ENCODE results near the gene NBEA.

Gene NBEA

DNA sequence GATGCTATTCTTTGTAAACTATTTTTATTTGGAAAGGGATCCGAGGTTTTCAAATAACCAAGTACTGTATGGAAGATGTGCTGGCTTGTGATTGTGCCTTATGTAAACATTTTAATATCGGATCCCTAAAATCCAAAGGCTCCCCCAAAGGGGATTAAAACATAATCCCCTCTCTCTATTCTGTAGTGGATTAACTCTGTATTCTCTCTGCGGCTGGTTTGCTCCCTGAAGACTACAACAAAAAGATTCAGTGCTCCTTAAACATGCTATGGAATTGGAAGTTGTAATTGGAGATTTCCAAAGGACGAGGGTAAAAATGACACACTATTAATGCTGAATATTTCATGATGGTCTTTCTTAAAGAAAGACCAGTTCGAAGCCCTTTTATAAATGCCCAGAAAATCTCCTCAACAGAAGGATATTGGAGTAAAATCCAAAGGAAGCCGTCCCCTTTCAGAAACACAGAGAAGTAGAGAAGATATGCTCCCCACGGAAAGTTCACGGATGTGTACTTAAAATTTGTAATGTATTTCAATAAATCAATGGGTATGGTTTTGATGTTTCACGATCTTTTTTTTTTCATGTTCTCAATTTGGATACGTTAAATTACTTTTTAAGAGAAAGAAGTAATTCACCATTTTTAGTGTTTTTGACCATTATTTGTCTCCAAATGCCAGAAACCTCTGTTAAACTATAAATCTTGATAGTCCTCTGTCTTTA lies 527.9 kb downstream of the NBEA start:
- no peak for TF ChIP-seq CTCF (IDR thresholded peaks at IDR 0.05; ENCODE audit: control insufficient read depth, extremely low read depth, insufficient read depth)
- DNase-seq (ENCODE audit: low read depth) = no peak
- H3K4me3 ChIP-seq (ENCODE audit: low read depth, low read length) = no peak overlapping the region

- no peak for DNase-seq (ENCODE audit: low read depth)
- H3K4me3 ChIP-seq (ENCODE audit: low read depth, low read length) = no peak overlapping the region
- TF ChIP-seq CTCF (IDR thresholded peaks at IDR 0.05; ENCODE audit: control insufficient read depth, extremely low read depth, insufficient read depth) = no peak
These were observed 528.9 kb downstream of the NBEA start for GRCh38 chr13:35470671-35471661.

DNA sequence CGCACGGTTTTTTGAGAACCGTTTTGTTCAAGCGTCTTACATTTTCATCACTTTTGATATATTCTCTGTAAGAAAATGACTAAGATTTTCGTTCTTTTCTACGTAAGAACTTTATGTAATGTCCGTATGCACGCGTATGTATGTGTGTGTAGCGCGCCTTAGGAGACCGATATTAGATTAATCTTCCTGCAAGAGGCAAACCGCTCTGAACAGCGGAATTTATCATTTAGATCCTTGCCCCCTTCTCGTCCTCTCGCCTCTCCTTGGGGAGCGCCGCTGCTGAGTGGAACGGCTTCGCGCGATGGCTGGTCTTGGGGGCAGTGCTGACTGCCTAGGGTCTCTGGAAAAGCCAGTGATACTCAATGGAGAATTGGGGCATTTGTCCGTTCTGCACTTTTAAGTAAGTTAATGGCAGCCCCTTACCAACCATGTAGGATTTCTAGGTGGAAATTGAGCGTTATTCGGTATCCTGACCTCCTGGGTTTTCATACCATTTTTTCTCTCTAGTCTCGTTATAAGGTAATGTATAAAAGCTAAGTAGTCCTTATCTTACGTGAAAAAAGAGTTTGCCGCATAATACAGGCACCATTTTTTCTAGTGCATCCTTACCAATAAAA lies 529.7 kb downstream of the NBEA start:
- H3K4me3 ChIP-seq (ENCODE audit: low read depth, low read length) = no peak overlapping the region
- TF ChIP-seq CTCF (IDR thresholded peaks at IDR 0.05; ENCODE audit: control insufficient read depth, extremely low read depth, insufficient read depth) = no peak
- no peak for DNase-seq (ENCODE audit: low read depth)

DNA sequence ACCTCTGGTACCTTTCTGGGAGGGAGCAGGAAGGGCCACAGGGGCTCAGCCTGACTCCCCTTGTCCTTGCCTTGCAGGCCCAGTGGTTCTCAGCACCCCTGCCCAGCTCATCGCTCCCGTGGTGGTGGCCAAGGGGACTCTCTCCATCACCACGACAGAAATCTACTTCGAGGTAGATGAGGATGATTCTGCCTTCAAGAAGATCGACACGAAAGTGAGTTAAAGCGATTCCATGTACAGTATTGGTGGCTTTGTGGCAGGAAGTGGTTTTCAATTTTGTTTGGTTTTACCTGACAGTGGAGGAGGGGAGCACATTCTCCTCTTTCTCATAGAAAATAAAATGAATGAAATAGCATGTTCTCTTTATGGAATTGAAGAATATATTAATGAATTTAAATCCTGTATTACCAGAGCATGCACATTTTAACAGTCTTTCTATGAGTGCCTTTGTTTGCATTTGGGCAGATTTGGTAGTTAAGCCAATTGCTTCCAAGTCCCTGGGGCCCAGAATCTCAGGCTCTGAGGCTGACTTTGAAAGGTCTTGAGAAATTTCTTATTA lies 530.3 kb downstream of the NBEA start:
- DNase-seq (ENCODE audit: low read depth) = no peak
- TF ChIP-seq CTCF (IDR thresholded peaks at IDR 0.05; ENCODE audit: control insufficient read depth, extremely low read depth, insufficient read depth) = no peak
- H3K4me3 ChIP-seq (ENCODE audit: low read depth, low read length) = no peak overlapping the region

DNA sequence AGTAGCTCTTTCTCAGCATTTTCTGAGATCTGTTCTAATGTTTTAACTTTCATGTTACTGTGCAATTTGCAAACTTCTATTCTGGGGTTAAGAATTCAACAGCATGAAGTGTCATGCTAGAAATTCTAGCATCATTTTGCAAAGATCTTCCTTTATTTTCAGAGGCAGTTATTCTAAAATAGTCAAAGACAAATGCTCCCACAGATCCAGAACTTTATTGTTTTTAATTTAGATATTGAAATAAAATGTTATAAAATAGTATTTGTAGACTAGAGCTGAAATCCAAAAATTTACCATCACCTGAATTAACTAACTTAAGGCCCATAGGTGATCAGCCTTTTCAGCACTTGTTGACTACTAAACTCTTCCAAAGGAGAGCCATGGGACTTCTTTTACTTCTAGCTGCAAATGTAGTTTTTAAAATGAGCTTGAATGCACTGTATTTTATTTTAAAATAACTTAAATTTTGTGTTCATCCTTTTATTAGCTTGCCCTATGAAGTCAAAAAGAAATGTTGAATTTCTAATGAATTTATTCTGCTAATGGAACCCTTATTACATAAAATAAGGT lies 531.2 kb downstream of the NBEA start:
- H3K4me3 ChIP-seq (ENCODE audit: low read depth, low read length) = no peak overlapping the region
- TF ChIP-seq CTCF (IDR thresholded peaks at IDR 0.05; ENCODE audit: control insufficient read depth, extremely low read depth, insufficient read depth) = no peak
- no peak for DNase-seq (ENCODE audit: low read depth)

DNA sequence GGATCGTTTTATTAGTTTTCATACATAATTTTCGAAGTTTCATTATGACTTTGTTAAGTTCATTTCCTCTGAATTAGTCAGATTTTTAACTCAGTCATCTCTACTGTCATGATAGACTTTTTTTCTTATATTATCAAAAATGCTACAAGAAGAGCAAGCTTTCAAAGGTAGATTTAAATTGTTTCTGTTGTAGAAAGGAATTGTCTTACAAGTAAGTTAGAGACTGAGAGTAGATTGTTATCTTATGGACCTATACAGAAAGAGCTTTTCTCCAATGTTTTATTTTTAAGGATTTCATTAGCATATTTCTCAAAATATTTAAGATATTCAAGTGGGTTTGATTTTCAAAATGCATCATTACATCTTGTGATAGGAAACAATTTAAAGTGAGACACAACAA lies 531.7 kb downstream of the NBEA start:
- TF ChIP-seq CTCF (IDR thresholded peaks at IDR 0.05; ENCODE audit: control insufficient read depth, extremely low read depth, insufficient read depth) = no peak
- DNase-seq (ENCODE audit: low read depth) = no peak
- H3K4me3 ChIP-seq (ENCODE audit: low read depth, low read length) = no peak overlapping the region
